IMR-90 (cell line): ENCODE measurements around the gene TMEM256. TPM values are rescaled to one million over a fixed set of nuclear protein-coding genes. Genes with fewer than 3 reads are reported as not detected.

ENCODE experiments used
- ATAC-seq: fragments of 200-7000 bp; cut with Tn5 transposase; 2 replicates; pipeline ENCODE4 v1.9.1; 2020; ENCODE audit warnings: low read depth, mild to moderate bottlenecking, moderate library complexity
- BruUV-seq: library from RNA; stranded (reverse); fragments of 400-500 nt; replicated peaks from 2 replicates; lab custom pipeline; 2021; lab: Mats Ljungman, UMichigan
- CTCF ChIA-PET: fragments of 300-600 bp; formaldehyde crosslinking; extraction: SDS; loops from one replicate; lab custom pipeline; 2021; ENCODE audit warnings: antibody characterized with exemption; lab: Yijun Ruan, JAX
- POLR2A ChIA-PET: fragments of 300-600 bp; sonication (Branson Sonifier 250); formaldehyde crosslinking; loops from one replicate; lab custom pipeline; 2022; ENCODE audit warnings: antibody characterized with exemption; ENCODE audit not compliant: unreplicated experiment; lab: Charles Lee
- DNase-seq: peaks from one replicate; pipeline ENCODE4 v3.0.0; 2013
- H2AFZ ChIP-seq: replicated peaks from 2 replicates; pipeline ENCODE3; 2013; ENCODE audit warnings: low read length, mild to moderate bottlenecking; ENCODE audit not compliant: poor library complexity
- H2AK5ac ChIP-seq: 2 replicates; pipeline ENCODE4 v1.6.1; 2013; ENCODE audit warnings: low read depth, low read length, inconsistent platforms
- H2AK9ac ChIP-seq: replicated peaks from 2 replicates; pipeline ENCODE3; 2013; ENCODE audit warnings: mild to moderate bottlenecking, low read depth, low read length, moderate library complexity; ENCODE audit not compliant: poor library complexity
- H2BK120ac ChIP-seq: 2 replicates; pipeline ENCODE4 v1.6.1; 2013; ENCODE audit warnings: low read depth, low read length, inconsistent platforms
- H2BK15ac ChIP-seq: 3 replicates; pipeline ENCODE4 v1.6.1; 2013; ENCODE audit warnings: low read depth, low read length, inconsistent platforms
- H2BK20ac ChIP-seq: 2 replicates; pipeline ENCODE4 v1.6.1; 2013; ENCODE audit warnings: low read depth, mild to moderate bottlenecking, inconsistent platforms, low read length, moderate library complexity
- H2BK5ac ChIP-seq: 2 replicates; pipeline ENCODE4 v1.6.1; 2013; ENCODE audit warnings: mild to moderate bottlenecking, low read depth, low read length, inconsistent platforms; ENCODE audit not compliant: poor library complexity, severe bottlenecking
- H3K14ac ChIP-seq: replicated peaks from 2 replicates; pipeline ENCODE4 v1.6.1; 2013; ENCODE audit warnings: low read depth, low read length, inconsistent platforms
- H3K18ac ChIP-seq: 2 replicates; pipeline ENCODE4 v1.6.1; 2013; ENCODE audit warnings: low read depth, low read length, control low read depth
- H3K23ac ChIP-seq: 2 replicates; pipeline ENCODE4 v1.6.1; 2013; ENCODE audit warnings: low read depth, low read length, inconsistent platforms
- H3K27ac ChIP-seq: 2 replicates; pipeline ENCODE4 v1.5.1; 2013; ENCODE audit warnings: mild to moderate bottlenecking, control low read depth, low read length; ENCODE audit not compliant: insufficient read depth
- H3K27me3 ChIP-seq: 2 replicates; pipeline ENCODE4 v1.6.1; 2013; ENCODE audit warnings: low read length; ENCODE audit not compliant: control insufficient read depth, insufficient read depth
- H3K36me3 ChIP-seq: 2 replicates; pipeline ENCODE4 v1.6.1; 2013; ENCODE audit warnings: low read length, mixed read lengths; ENCODE audit not compliant: control insufficient read depth, insufficient read depth
- H3K4ac ChIP-seq: 2 replicates; pipeline ENCODE4 v1.6.1; 2013; ENCODE audit warnings: low read depth, low read length, inconsistent platforms
- H3K4me1 ChIP-seq: 2 replicates; pipeline ENCODE4 v1.6.1; 2013; ENCODE audit warnings: low read length, mixed read lengths; ENCODE audit not compliant: control insufficient read depth, insufficient read depth
- H3K4me2 ChIP-seq: 2 replicates; pipeline ENCODE4 v1.6.1; 2013; ENCODE audit warnings: low read depth, mild to moderate bottlenecking, control low read depth, low read length, moderate library complexity
- H3K4me3 ChIP-seq: 2 replicates; pipeline ENCODE4 v1.5.1; 2013; ENCODE audit warnings: low read depth, mild to moderate bottlenecking, control low read depth, low read length, moderate library complexity; ENCODE audit not compliant: insufficient read depth
- H3K56ac ChIP-seq: 2 replicates; pipeline ENCODE4 v1.6.1; 2013; ENCODE audit warnings: low read length, inconsistent platforms; ENCODE audit not compliant: insufficient read depth; ENCODE audit errors: extremely low read depth
- H3K79me1 ChIP-seq, 2 experiments: 2 replicates each; pipeline ENCODE4 v1.6.1; 2013; ENCODE audit warnings: low read length in 2 of 2, inconsistent platforms in 1 of 2, low read depth in 1 of 2
- H3K9ac ChIP-seq: 2 replicates; pipeline ENCODE4 v1.6.1; 2013; ENCODE audit warnings: low read depth, low read length, control low read depth
- H3K9me1 ChIP-seq: 2 replicates; pipeline ENCODE4 v1.6.1; 2013; ENCODE audit warnings: low read length, inconsistent platforms; ENCODE audit not compliant: insufficient read depth
- H3K9me3 ChIP-seq: 2 replicates; pipeline ENCODE4 v1.6.1; 2013; ENCODE audit warnings: low read length; ENCODE audit not compliant: control insufficient read depth, insufficient read depth
- H4K20me1 ChIP-seq: 2 replicates; pipeline ENCODE4 v1.6.1; 2013; ENCODE audit warnings: low read length, inconsistent platforms; ENCODE audit not compliant: insufficient read depth
- H4K5ac ChIP-seq: 2 replicates; pipeline ENCODE4 v1.6.1; 2013; ENCODE audit warnings: mild to moderate bottlenecking, low read depth, low read length, control low read depth
- H4K8ac ChIP-seq, 2 experiments: 2 replicates each; pipeline ENCODE4 v1.6.1; 2013; ENCODE audit warnings: low read depth in 2 of 2, low read length in 2 of 2, control low read depth in 1 of 2, inconsistent platforms in 1 of 2
- H4K91ac ChIP-seq: 2 replicates; pipeline ENCODE4 v1.6.1; 2013; ENCODE audit warnings: low read depth, low read length, inconsistent platforms; ENCODE audit not compliant: insufficient read depth
- BHLHE40 ChIP-seq: fragments of 150-350 bp; IDR thresholded peaks from 2 replicates; pipeline ENCODE4 v1.6.1; 2016; ENCODE audit warnings: mild to moderate bottlenecking, low read depth, low read length
- CEBPB ChIP-seq: IDR thresholded peaks from 2 replicates; pipeline ENCODE4 v1.6.1; 2012; ENCODE audit warnings: low read depth, low read length, improper control_type of control experiment
- CHD1 ChIP-seq: IDR thresholded peaks from 2 replicates; pipeline ENCODE4 v1.6.1; 2012; ENCODE audit warnings: low read depth, low read length, improper control_type of control experiment
- FOS ChIP-seq: fragments of 150-350 bp; IDR thresholded peaks from 2 replicates; pipeline ENCODE4 v1.6.1; 2016; ENCODE audit warnings: low read depth, low read length
- MAFK ChIP-seq: IDR thresholded peaks from 2 replicates; pipeline ENCODE4 v1.6.1; 2012; ENCODE audit warnings: low read depth, low read length, improper control_type of control experiment
- MAZ ChIP-seq: IDR thresholded peaks from 2 replicates; pipeline ENCODE4 v1.6.1; 2012; ENCODE audit warnings: low read depth, mild to moderate bottlenecking, low read length, improper control_type of control experiment, moderate library complexity, borderline replicate concordance
- MXI1 ChIP-seq: IDR thresholded peaks from 2 replicates; pipeline ENCODE4 v1.6.1; 2012; ENCODE audit warnings: low read depth, mild to moderate bottlenecking, low read length, moderate library complexity, borderline replicate concordance
- NFE2L2 ChIP-seq: fragments of 150-350 bp; IDR thresholded peaks from 2 replicates; pipeline ENCODE4 v1.6.1; 2016; ENCODE audit warnings: low read depth, mild to moderate bottlenecking, low read length
- POLR2A ChIP-seq: IDR thresholded peaks from 2 replicates; pipeline ENCODE4 v1.6.1; 2012; ENCODE audit warnings: mild to moderate bottlenecking, low read depth, low read length
- RAD21 ChIP-seq: IDR thresholded peaks from 2 replicates; pipeline ENCODE4 v1.6.1; 2012; ENCODE audit warnings: low read length, improper control_type of control experiment
- RCOR1 ChIP-seq: IDR thresholded peaks from 2 replicates; pipeline ENCODE4 v1.6.1; 2012; ENCODE audit warnings: mild to moderate bottlenecking, low read length, improper control_type of control experiment; ENCODE audit not compliant: insufficient replicate concordance
- RFX5 ChIP-seq: IDR thresholded peaks from 2 replicates; pipeline ENCODE4 v1.8.0; 2012; ENCODE audit warnings: low read depth, mild to moderate bottlenecking, low read length, moderate library complexity
- SMC3 ChIP-seq: fragments of 150-350 bp; IDR thresholded peaks from 2 replicates; pipeline ENCODE4 v1.6.1; 2016; ENCODE audit warnings: low read depth, mild to moderate bottlenecking, antibody characterized with exemption, low read length, moderate library complexity
- WGBS, 2 experiments: methylation state at CpG; one replicate each; pipeline versions ENCODE4 v1.1.5 to v1.1.7; 2013; ENCODE audit warnings: missing lambda C conversion rate in 2 of 2; ENCODE audit not compliant: insufficient read length in 1 of 2; ENCODE audit errors: extremely low coverage in 2 of 2; 5-methylcytosine and 5-hydroxymethylcytosine counted together
- dilution Hi-C: fragments of 300-500 bp; cut with HindIII; formaldehyde crosslinking; loops from one replicate; pipeline ENCODE4 v1.14.3; 2018; ENCODE audit warnings: low sequenced_read_pairs; ENCODE audit not compliant: unreplicated experiment
- in situ Hi-C: fragments of 300-500 bp; cut with MboI; formaldehyde crosslinking; loops from 3 replicates; pipeline ENCODE4 v1.14.3; 2019; ENCODE audit warnings: low sequenced_read_pairs, inconsistent platforms, mixed read lengths
- intact Hi-C: fragments of 100-400 bp; cut with micrococcal nuclease; formaldehyde crosslinking; loops from 2 replicates; pipeline ENCODE4 v1.10.0; 2022
- polyA plus RNA-seq, 3 experiments: library from polyadenylated mRNA; depleted of rRNA; stranded (reverse); fragments of >200 nt; gene quantifications; 2 replicates each; pipeline ENCODE4 v1.2.3, GENCODE V29; 2012; ENCODE audit warnings: low replicate concordance in 1 of 3
- total RNA-seq: library from RNA; depleted of rRNA; stranded (reverse); fragments of >200 nt; gene quantifications from 2 replicates; pipeline ENCODE4 v1.2.3, GENCODE V29; 2012
- TF ChIP-seq, protein P1 (sequence below): fragments of 150-350 bp; IDR thresholded peaks from 2 replicates; pipeline ENCODE4 v1.6.1; 2017; ENCODE audit warnings: mild to moderate bottlenecking, antibody characterized with exemption, low read length, low read depth
- TF ChIP-seq, protein P2 (sequence below): fragments of 150-350 bp; IDR thresholded peaks from 2 replicates; pipeline ENCODE4 v1.6.1; 2016; ENCODE audit warnings: low read depth, mild to moderate bottlenecking, low read length, moderate library complexity, borderline replicate concordance
- TF ChIP-seq, protein P3 (sequence below): conservative IDR thresholded peaks from 2 replicates; pipeline ENCODE4 v1.5.1; 2012; ENCODE audit warnings: mild to moderate bottlenecking, low read depth, low read length, improper control_type of control experiment

Gene TMEM256
- total and polyA plus RNA-seq, 2 of the 4 experiments (the other 2 are of a cell fraction), result 38.4 to 174 TPM

DNA sequence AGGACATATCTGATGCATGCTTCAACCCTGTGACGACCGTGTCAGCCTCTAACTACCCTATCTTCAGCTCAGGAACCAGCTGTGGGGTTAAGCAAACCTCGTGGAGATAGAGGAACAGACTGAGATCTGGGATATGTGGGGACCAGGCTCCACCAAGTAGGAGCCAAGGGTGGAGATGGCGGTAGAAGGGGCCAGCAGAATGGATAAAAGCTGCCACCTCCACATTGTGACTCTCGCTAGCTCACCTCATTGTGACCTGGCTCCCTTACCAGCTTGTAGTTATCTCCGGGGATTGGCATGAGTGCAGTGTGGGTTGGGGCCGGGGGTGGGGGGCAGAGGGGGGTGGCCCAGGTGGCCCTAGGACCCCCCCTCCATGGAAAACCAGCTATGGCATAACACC is 21.4 kb upstream of the TMEM256 start, which contains the start of gene SPEM2:
TSS of gene SPEM2 (plus strand) at position 301 of the 400 bp plus-strand sequence. CDS start at position 374, 73 bp downstream.
- in situ Hi-C loops (no loop called here), intact Hi-C loops (no loop called here), dilution Hi-C loops (no loop called here)
- Histone ChIP-seq H3K4me2 (no peak within 1 kb of the TSS), H4K91ac (no peak within 1 kb of the TSS), H4K5ac (no peak within 1 kb of the TSS), H3K4me1 (no peaks in the 10 kb centered on the region), H3K56ac (no peak within 1 kb of the TSS), H3K4ac (no peak within 1 kb of the TSS), H3K27me3 (peaks cover 2% of the 10 kb centered on the region; the same call in 1 of the 2 replicates), H3K27ac (no peak within 1 kb of the TSS), H4K8ac (no peak within 1 kb of the TSS), H3K9ac (no peak within 1 kb of the TSS), H3K4me3 (no peak within 1 kb of the TSS), H3K36me3 (no peaks in the 10 kb centered on the region), H2AK5ac (no peak within 1 kb of the TSS), H2BK20ac (no peak within 1 kb of the TSS), H4K20me1 (no peaks in the 10 kb centered on the region), H2AFZ (no peak within 1 kb of the TSS), H2BK120ac (no peak within 1 kb of the TSS), H2BK5ac (no peak within 1 kb of the TSS), H2AK9ac (no peak within 1 kb of the TSS), H3K14ac (no peak within 1 kb of the TSS), H3K9me3 (no peaks in the 10 kb centered on the region), H3K23ac (no peak within 1 kb of the TSS), H3K79me1 (no peaks in the 10 kb centered on the region), H3K18ac (no peak within 1 kb of the TSS), H2BK15ac (no peak within 1 kb of the TSS), H3K9me1 (0 out of 2 replicates have a peak, but pooled peaks cover 3% of the 10 kb centered on the region)
- no TSS peak for BruUV-seq
- TF ChIP-seq CHD1 (no peak), NFE2L2 (no peak), BHLHE40 (no peak), MAZ (no peak), MAFK (no peak), POLR2A (no peak), RCOR1 (no peak), MXI1 (no peak), RFX5 (no peak), FOS (no peak), CEBPB (no peak), RAD21 (no peak), SMC3 (no peak)
- TF ChIP-seq, protein P1, sequence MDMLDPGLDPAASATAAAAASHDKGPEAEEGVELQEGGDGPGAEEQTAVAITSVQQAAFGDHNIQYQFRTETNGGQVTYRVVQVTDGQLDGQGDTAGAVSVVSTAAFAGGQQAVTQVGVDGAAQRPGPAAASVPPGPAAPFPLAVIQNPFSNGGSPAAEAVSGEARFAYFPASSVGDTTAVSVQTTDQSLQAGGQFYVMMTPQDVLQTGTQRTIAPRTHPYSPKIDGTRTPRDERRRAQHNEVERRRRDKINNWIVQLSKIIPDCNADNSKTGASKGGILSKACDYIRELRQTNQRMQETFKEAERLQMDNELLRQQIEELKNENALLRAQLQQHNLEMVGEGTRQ, result no peak
- TF ChIP-seq, protein P2, sequence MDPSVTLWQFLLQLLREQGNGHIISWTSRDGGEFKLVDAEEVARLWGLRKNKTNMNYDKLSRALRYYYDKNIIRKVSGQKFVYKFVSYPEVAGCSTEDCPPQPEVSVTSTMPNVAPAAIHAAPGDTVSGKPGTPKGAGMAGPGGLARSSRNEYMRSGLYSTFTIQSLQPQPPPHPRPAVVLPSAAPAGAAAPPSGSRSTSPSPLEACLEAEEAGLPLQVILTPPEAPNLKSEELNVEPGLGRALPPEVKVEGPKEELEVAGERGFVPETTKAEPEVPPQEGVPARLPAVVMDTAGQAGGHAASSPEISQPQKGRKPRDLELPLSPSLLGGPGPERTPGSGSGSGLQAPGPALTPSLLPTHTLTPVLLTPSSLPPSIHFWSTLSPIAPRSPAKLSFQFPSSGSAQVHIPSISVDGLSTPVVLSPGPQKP, result no peak
- TF ChIP-seq, protein P3, sequence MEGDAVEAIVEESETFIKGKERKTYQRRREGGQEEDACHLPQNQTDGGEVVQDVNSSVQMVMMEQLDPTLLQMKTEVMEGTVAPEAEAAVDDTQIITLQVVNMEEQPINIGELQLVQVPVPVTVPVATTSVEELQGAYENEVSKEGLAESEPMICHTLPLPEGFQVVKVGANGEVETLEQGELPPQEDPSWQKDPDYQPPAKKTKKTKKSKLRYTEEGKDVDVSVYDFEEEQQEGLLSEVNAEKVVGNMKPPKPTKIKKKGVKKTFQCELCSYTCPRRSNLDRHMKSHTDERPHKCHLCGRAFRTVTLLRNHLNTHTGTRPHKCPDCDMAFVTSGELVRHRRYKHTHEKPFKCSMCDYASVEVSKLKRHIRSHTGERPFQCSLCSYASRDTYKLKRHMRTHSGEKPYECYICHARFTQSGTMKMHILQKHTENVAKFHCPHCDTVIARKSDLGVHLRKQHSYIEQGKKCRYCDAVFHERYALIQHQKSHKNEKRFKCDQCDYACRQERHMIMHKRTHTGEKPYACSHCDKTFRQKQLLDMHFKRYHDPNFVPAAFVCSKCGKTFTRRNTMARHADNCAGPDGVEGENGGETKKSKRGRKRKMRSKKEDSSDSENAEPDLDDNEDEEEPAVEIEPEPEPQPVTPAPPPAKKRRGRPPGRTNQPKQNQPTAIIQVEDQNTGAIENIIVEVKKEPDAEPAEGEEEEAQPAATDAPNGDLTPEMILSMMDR, result no peak
- ChIA-PET CTCF (interaction anchor here (1.0 kb wide), 1 partner anchor 12 kb away, joined by 4 read pairs; no protein-coding TSS in a partner anchor), POLR2A (interaction anchor here (0.6 kb wide), 1 partner anchor 74 kb away, joined by 3 read pairs; no protein-coding TSS in a partner anchor)
- ATAC-seq (no peak), DNase-seq (no peak)
- WGBS, 2 experiments, result no CpG with 5 or more reads among the region's 7 CpGs
